Right cardiac atrium (tissue), 5 donors: ENCODE measurements around the gene CACNA1D. TPM values are rescaled to one million over a fixed set of nuclear protein-coding genes. Genes with fewer than 3 reads are reported as not detected.

Source experiments
- ATAC-seq, 2 donors: fragments of 200-7000 bp; cut with Tn5 transposase; one replicate each; pipeline versions ENCODE4 v1.8.0 to v1.9.1; 2020; ENCODE audit warnings: moderate library complexity in 2 of 2, mild to moderate bottlenecking in 1 of 2
- DNase-seq, 3 donors: peaks; one replicate each; pipeline ENCODE4 v3.0.0-alpha.2; 2020
- H3K27ac ChIP-seq: one replicate; pipeline ENCODE4 v1.5.1; 2013; ENCODE audit warnings: mild to moderate bottlenecking, low read length, control low read depth, moderate library complexity
- H3K27me3 ChIP-seq: one replicate; pipeline ENCODE4 v1.6.1; 2013; ENCODE audit not compliant: control insufficient read depth, insufficient read depth
- H3K4me1 ChIP-seq: one replicate; pipeline ENCODE4 v1.6.1; 2013; ENCODE audit warnings: low read length; ENCODE audit not compliant: control insufficient read depth, insufficient read depth
- H3K4me3 ChIP-seq: one replicate; pipeline ENCODE4 v1.5.1; 2013; ENCODE audit warnings: low read length, control low read depth
- H3K9me3 ChIP-seq: one replicate; pipeline ENCODE4 v1.6.1; 2013; ENCODE audit warnings: low read length; ENCODE audit not compliant: control insufficient read depth
- WGBS: extraction: QIAGEN DNeasy Blood & Tissue Kit; methylation state at CpG from one replicate; pipeline ENCODE4 v1.1.7; 2013; 5-methylcytosine and 5-hydroxymethylcytosine counted together
- intact Hi-C, 4 donors: fragments of 100-400 bp; cut with DNase I; formaldehyde crosslinking; loops; one replicate each; pipeline versions ENCODE4 v1.11.0 to v1.14.0; 2022 to 2023
- polyA plus RNA-seq: library from polyadenylated mRNA; stranded (reverse); fragments of 200-250 nt; gene quantifications from one replicate; pipeline ENCODE4 v1.2.3, GENCODE V29; 2013
- total RNA-seq, 4 donors: library from RNA; stranded (reverse); fragmentation: NEBNext Ultra II Directional; extraction: Animal tissue kit (Norgen Biotek cat#: 25700); gene quantifications; one replicate each; pipeline ENCODE4 v1.2.1, GENCODE V29; 2021
- donor health status: healthy with polysubstance abuse.
- donor health status: DM: no; HTN: yes; CAD: no.
- donor health status: DM: no; HTN: no; CAD: no.
- donor health status: DM: no; HTN: yes; CAD: no; lungs with severe emphysema.
- donor health status: DM: yes; HTN: yes; CAD: no.

Gene CACNA1D
- total and polyA plus RNA-seq, 5 donors, result 3.7 to 11.3 (median 10.4) TPM

DNA sequence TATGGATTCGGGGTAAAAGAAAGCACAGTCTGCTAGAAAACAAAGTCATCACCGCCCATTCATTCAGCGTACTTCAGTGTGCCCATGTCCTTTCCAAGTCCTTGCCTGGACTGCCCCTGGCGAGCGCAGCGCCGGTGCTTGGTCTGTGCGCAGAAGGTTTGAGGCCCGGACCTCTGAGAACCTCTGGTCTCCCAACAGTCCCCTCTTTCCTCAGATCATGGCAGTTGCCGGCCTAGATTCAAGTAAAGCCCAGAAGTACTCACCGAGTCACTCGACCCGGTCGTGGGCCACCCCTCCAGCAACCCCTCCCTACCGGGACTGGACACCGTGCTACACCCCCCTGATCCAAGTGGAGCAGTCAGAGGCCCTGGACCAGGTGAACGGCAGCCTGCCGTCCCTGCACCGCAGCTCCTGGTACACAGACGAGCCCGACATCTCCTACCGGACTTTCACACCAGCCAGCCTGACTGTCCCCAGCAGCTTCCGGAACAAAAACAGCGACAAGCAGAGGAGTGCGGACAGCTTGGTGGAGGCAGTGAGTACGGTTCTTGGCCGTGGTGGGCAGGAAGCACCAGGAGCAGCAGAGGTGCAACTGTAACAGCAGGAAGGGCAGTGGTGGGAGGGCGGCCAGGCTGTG is 315.5 kb downstream of the CACNA1D start:
- 89% methylated on average over 28 of the region's 28 CpGs for WGBS
- Histone ChIP-seq H3K27ac (no peak overlapping the region), H3K4me1 (peaks cover 4% of the 10 kb centered on the region), H3K9me3 (no peaks in the 10 kb centered on the region), H3K4me3 (no peak overlapping the region), H3K27me3 (no peaks in the 10 kb centered on the region)
- intact Hi-C loops, result no loop called here
- DNase-seq (no peak), ATAC-seq (no peak)

DNA sequence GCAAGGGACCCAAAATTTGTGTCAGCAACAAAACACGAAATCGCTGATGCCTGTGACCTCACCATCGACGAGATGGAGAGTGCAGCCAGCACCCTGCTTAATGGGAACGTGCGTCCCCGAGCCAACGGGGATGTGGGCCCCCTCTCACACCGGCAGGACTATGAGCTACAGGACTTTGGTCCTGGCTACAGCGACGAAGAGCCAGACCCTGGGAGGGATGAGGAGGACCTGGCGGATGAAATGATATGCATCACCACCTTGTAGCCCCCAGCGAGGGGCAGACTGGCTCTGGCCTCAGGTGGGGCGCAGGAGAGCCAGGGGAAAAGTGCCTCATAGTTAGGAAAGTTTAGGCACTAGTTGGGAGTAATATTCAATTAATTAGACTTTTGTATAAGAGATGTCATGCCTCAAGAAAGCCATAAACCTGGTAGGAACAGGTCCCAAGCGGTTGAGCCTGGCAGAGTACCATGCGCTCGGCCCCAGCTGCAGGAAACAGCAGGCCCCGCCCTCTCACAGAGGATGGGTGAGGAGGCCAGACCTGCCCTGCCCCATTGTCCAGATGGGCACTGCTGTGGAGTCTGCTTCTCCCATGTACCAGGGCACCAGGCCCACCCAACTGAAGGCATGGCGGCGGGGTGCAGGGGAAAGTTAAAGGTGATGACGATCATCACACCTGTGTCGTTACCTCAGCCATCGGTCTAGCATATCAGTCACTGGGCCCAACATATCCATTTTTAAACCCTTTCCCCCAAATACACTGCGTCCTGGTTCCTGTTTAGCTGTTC is 316.9 kb downstream of the CACNA1D start:
- no peaks in the 10 kb centered on the region for H3K27me3 ChIP-seq
- no peak overlapping the region for H3K4me3 ChIP-seq
- ATAC-seq (no peak), DNase-seq (no peak)
- 89% methylated on average over 24 of the region's 24 CpGs for WGBS
- no peaks in the 10 kb centered on the region for H3K4me1 ChIP-seq
- no peak overlapping the region for H3K27ac ChIP-seq
- no peaks in the 10 kb centered on the region for H3K9me3 ChIP-seq
- intact Hi-C loops, result no loop called here

DNA sequence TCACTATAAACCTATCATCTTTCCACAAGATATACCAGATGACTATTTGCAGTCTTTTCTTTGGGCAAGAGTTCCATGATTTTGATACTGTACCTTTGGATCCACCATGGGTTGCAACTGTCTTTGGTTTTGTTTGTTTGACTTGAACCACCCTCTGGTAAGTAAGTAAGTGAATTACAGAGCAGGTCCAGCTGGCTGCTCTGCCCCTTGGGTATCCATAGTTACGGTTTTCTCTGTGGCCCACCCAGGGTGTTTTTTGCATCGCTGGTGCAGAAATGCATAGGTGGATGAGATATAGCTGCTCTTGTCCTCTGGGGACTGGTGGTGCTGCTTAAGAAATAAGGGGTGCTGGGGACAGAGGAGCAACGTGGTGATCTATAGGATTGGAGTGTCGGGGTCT is 318.0 kb downstream of the CACNA1D start:
- intact Hi-C loops, result no loop called here
- H3K4me1 ChIP-seq, result no peaks in the 10 kb centered on the region
- WGBS, result 72% methylated on average over 4 of the region's 4 CpGs
- ATAC-seq (no peak), DNase-seq (no peak)
- no peaks in the 10 kb centered on the region for H3K27me3 ChIP-seq
- no peak overlapping the region for H3K27ac ChIP-seq
- H3K4me3 ChIP-seq, result no peak overlapping the region
- no peaks in the 10 kb centered on the region for H3K9me3 ChIP-seq

DNA sequence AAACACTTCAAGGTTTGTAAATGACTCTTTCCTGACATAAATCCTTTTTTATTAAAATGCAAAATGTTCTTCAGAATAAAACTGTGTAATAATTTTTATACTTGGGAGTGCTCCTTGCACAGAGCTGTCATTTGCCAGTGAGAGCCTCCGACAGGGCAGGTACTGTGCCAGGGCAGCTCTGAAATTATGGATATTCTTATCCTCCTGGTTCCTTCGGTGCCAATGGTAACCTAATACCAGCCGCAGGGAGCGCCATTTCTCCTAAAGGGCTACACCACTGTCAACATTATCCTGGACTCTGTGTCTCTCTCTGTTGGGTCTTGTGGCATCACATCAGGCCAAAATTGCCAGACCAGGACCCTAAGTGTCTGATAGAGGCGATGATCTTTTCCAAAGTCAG is 318.8 kb downstream of the CACNA1D start:
- intact Hi-C loops, result no loop called here
- WGBS, result 85% methylated on average over 5 of the region's 5 CpGs
- Histone ChIP-seq H3K9me3 (no peaks in the 10 kb centered on the region), H3K27ac (no peak overlapping the region), H3K27me3 (no peaks in the 10 kb centered on the region), H3K4me1 (no peaks in the 10 kb centered on the region), H3K4me3 (no peak overlapping the region)
- ATAC-seq (no peak), DNase-seq (no peak)

DNA sequence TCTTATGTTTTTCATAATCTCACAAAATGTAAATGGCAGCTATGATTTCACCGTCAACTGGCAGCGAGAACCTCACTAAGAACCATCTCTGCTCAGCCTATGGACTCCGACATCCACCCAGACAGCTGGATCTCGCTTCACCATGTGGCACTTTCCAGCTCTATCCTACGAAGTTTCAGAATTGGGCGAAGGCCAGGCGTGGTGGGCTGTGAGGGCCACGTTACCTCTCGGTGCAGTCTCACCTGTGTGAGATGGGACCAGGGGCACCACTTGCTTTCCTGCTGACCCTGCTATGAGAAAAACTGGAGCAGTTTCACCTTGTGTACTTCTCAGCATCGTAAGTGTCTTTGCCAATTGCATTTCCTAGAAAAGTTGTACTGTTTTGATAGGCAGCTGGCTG is 319.5 kb downstream of the CACNA1D start:
- DNase-seq (no peak), ATAC-seq (no peak)
- H3K27me3 ChIP-seq, result no peaks in the 10 kb centered on the region
- H3K9me3 ChIP-seq, result no peaks in the 10 kb centered on the region
- H3K4me3 ChIP-seq, result no peak overlapping the region
- no peaks in the 10 kb centered on the region for H3K4me1 ChIP-seq
- H3K27ac ChIP-seq, result no peak overlapping the region
- 86% methylated on average over 10 of the region's 10 CpGs for WGBS
- intact Hi-C loops, result no loop called here

DNA sequence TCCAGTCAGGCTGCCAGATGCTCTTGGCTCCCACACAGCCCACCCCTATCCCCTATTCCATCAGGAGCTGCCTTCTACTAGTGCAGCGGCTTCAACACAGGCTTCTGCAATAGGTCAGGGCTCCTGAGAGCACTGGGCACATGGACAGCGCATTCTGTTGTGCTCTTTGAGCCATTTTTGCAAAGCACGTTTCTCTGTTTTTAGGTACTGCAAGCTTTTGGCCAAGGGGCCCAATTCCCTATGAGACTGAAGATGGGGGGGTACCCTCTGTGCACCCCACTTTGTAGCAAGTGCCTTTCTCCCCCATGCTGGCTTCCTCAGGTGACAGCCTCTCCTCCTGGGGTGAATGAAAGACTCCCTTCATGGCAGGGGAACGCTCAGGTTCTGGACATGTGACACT is 320.7 kb downstream of the CACNA1D start:
- Histone ChIP-seq H3K27me3 (no peaks in the 10 kb centered on the region), H3K9me3 (no peaks in the 10 kb centered on the region), H3K4me3 (no peak overlapping the region), H3K27ac (no peak overlapping the region), H3K4me1 (no peaks in the 10 kb centered on the region)
- DNase-seq (no peak), ATAC-seq (no peak)
- WGBS, result 95% methylated on average over 4 of the region's 4 CpGs
- intact Hi-C loops, result no loop called here

- intact Hi-C loops, result no loop called here
- no peak for DNase-seq
- Histone ChIP-seq H3K27me3 (no peaks in the 10 kb centered on the region), H3K4me1 (no peaks in the 10 kb centered on the region), H3K4me3 (no peak overlapping the region), H3K27ac (no peak overlapping the region), H3K9me3 (no peaks in the 10 kb centered on the region)
- WGBS, result 89% methylated on average over 7 of the region's 7 CpGs
- ATAC-seq, result no peak
Measured at GRCh38 chr3:53815651-53816050, 321.2 kb downstream of the CACNA1D start.

GRCh38 chr3:53816425-53816824 is 322.0 kb downstream of the CACNA1D start:
- H3K27ac ChIP-seq, result no peak overlapping the region
- DNase-seq, result no peak
- H3K4me1 ChIP-seq, result no peaks in the 10 kb centered on the region
- no peaks in the 10 kb centered on the region for H3K27me3 ChIP-seq
- no peak for ATAC-seq
- H3K4me3 ChIP-seq, result no peak overlapping the region
- whole genome bisulfite sequencing, result 73% methylated on average over 4 of the region's 4 CpGs
- intact Hi-C loops, result no loop called here
- H3K9me3 ChIP-seq, result no peaks in the 10 kb centered on the region

GRCh38 chr3:53817211-53817610 is 322.8 kb downstream of the CACNA1D start:
- ATAC-seq (no peak), DNase-seq (no peak)
- H3K27me3 ChIP-seq, result no peaks in the 10 kb centered on the region
- no peak overlapping the region for H3K27ac ChIP-seq
- intact Hi-C loops, result no loop called here
- WGBS, result 85% methylated on average over 6 of the region's 6 CpGs
- H3K9me3 ChIP-seq, result no peaks in the 10 kb centered on the region
- H3K4me3 ChIP-seq, result no peak overlapping the region
- peaks cover 2% of the 10 kb centered on the region for H3K4me1 ChIP-seq

DNA sequence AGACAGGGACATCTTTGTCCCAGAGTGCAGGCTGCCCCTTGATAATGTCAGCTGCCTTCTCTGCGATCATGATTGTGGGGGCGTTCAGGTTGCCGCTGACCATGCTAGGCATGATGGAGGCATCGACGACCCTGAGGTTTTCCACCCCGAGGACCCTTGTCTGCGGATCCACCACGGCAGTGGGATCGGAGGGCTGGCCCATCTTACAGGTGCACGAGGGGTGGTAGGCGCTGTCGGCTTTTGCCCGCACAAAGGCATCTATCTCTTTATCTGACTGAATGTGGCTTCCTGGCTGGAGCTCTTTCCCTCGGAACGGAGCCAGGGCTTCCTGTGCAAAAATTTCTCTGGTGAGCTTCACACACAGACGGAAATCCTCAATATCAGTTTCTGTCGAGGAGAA is 323.4 kb downstream of the CACNA1D start:
- Histone ChIP-seq H3K9me3 (no peaks in the 10 kb centered on the region), H3K27ac (no peak overlapping the region), H3K4me3 (no peak overlapping the region), H3K4me1 (peaks cover 2% of the 10 kb centered on the region), H3K27me3 (no peaks in the 10 kb centered on the region)
- DNase-seq, result no peak
- intact Hi-C loops, result no loop called here
- WGBS, result 68% methylated on average over 17 of the region's 17 CpGs
- no peak for ATAC-seq

DNA sequence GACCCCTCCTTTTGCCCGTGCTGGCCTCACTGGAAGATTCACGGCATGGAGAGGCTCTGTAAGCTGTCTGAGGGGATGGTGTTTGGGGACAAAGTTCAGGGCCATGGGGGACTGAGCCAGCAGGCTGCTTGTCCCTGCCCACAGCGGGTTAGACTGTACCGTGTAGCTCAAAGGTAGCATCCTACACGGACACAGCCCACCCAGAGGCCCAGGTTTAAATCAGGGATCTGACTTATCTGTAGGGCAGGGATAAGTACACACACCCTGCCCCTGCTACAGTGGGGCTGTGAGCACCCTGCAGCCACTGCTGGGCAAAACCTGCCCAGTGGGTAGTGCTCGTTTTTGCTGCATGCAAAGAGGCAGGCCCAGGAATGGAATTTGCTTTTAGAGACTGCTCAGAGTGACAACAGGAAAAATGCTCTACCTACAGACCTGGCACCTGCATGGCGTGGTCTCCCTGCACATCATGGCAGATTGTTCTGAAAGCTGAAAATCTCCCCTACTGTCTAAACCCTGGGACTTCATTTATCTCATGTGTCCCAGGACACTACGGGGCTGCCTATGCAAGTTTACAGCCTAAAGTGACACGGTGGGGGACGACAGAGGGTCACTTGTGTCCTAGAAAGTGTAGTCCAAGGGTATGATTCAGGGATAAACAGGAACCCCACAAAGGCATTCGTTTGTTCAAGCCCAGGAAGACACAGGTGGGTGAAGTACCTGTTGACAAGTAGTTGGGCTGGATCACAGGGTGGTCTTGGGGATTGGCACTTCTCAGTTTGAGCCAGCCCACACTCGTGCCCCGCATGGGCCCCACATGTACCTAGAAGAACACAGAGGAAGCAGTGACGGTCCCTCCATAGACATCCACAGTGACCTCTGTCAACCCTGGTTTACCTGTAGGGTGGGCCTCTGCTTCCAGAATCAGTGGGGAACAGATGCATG is 324.1 kb downstream of the CACNA1D start:
- intact Hi-C loops, result no loop called here
- Histone ChIP-seq H3K4me1 (peaks cover 2% of the 10 kb centered on the region), H3K27me3 (no peaks in the 10 kb centered on the region), H3K9me3 (no peaks in the 10 kb centered on the region), H3K4me3 (no peak overlapping the region), H3K27ac (no peak overlapping the region)
- DNase-seq (no peak), ATAC-seq (no peak)
- WGBS, result 78% methylated on average over 14 of the region's 14 CpGs
